MM.1S (cell line): ENCODE results near the gene ANTXR1.

ENCODE experiments used
- CTCF ChIP-seq: fragments of 300-600 bp; sonication (generic); IDR thresholded peaks from 2 replicates; pipeline ENCODE4 v1.5.1; 2016; ENCODE audit warnings: antibody characterized with exemption, low read length, mixed read lengths
- EZH2 ChIP-seq: fragments of 300-600 bp; sonication (generic); optimal IDR thresholded peaks from 2 replicates; pipeline ENCODE3; 2017; ENCODE audit warnings: low read depth, mild to moderate bottlenecking, antibody characterized with exemption, low read length, mixed read lengths
- EZH2phosphoT487 ChIP-seq: fragments of 300-600 bp; sonication (generic); IDR thresholded peaks from 2 replicates; pipeline ENCODE4 v1.6.1; 2018; ENCODE audit warnings: antibody characterized with exemption, low read length

- no peak for TF ChIP-seq EZH2
- no peak for TF ChIP-seq CTCF
- no peak for TF ChIP-seq EZH2phosphoT487
These were observed 266.2 kb downstream of the ANTXR1 start for GRCh38 chr2:69279211-69279610.
